Measurements from ENCODE around the gene ARHGAP24.

DNA sequence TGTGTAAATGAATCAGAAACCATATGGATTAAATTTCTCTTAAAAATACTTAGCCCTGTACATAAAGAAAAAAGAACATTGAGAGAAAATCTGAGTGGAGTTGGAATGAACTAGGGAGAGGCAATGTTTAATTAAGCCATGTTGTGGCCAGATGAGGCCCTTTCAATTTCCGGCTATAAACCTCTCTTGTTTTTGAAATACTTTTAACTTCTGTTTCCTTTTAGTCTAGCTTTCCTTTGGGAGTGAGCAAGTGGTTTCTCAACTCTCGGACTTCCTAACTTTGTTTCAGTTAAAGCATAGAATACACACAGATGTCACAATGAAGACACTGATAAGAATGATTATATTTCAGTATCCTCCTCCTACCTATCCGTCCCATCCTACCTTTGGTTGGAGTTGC, 197.2 kb downstream of the ARHGAP24 start:
- TF ChIP-seq, protein P1, sequence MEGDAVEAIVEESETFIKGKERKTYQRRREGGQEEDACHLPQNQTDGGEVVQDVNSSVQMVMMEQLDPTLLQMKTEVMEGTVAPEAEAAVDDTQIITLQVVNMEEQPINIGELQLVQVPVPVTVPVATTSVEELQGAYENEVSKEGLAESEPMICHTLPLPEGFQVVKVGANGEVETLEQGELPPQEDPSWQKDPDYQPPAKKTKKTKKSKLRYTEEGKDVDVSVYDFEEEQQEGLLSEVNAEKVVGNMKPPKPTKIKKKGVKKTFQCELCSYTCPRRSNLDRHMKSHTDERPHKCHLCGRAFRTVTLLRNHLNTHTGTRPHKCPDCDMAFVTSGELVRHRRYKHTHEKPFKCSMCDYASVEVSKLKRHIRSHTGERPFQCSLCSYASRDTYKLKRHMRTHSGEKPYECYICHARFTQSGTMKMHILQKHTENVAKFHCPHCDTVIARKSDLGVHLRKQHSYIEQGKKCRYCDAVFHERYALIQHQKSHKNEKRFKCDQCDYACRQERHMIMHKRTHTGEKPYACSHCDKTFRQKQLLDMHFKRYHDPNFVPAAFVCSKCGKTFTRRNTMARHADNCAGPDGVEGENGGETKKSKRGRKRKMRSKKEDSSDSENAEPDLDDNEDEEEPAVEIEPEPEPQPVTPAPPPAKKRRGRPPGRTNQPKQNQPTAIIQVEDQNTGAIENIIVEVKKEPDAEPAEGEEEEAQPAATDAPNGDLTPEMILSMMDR (IDR thresholded peaks at IDR 0.05; ENCODE audit: low read depth, low read length, missing input control) = no peak
- no peak for TF ChIP-seq SP1 (IDR thresholded peaks at IDR 0.05)
- no peak for TF ChIP-seq RAD21 (IDR thresholded peaks at IDR 0.05)
- no peak for TF ChIP-seq TAF1 (conservative IDR thresholded peaks at IDR 0.05)
- TF ChIP-seq HNF4A (conservative IDR thresholded peaks at IDR 0.05) = no peak
- TF ChIP-seq, protein P2, sequence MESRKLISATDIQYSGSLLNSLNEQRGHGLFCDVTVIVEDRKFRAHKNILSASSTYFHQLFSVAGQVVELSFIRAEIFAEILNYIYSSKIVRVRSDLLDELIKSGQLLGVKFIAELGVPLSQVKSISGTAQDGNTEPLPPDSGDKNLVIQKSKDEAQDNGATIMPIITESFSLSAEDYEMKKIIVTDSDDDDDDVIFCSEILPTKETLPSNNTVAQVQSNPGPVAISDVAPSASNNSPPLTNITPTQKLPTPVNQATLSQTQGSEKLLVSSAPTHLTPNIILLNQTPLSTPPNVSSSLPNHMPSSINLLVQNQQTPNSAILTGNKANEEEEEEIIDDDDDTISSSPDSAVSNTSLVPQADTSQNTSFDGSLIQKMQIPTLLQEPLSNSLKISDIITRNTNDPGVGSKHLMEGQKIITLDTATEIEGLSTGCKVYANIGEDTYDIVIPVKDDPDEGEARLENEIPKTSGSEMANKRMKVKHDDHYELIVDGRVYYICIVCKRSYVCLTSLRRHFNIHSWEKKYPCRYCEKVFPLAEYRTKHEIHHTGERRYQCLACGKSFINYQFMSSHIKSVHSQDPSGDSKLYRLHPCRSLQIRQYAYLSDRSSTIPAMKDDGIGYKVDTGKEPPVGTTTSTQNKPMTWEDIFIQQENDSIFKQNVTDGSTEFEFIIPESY (IDR thresholded peaks at IDR 0.05) = no peak
- TF ChIP-seq, protein P3, sequence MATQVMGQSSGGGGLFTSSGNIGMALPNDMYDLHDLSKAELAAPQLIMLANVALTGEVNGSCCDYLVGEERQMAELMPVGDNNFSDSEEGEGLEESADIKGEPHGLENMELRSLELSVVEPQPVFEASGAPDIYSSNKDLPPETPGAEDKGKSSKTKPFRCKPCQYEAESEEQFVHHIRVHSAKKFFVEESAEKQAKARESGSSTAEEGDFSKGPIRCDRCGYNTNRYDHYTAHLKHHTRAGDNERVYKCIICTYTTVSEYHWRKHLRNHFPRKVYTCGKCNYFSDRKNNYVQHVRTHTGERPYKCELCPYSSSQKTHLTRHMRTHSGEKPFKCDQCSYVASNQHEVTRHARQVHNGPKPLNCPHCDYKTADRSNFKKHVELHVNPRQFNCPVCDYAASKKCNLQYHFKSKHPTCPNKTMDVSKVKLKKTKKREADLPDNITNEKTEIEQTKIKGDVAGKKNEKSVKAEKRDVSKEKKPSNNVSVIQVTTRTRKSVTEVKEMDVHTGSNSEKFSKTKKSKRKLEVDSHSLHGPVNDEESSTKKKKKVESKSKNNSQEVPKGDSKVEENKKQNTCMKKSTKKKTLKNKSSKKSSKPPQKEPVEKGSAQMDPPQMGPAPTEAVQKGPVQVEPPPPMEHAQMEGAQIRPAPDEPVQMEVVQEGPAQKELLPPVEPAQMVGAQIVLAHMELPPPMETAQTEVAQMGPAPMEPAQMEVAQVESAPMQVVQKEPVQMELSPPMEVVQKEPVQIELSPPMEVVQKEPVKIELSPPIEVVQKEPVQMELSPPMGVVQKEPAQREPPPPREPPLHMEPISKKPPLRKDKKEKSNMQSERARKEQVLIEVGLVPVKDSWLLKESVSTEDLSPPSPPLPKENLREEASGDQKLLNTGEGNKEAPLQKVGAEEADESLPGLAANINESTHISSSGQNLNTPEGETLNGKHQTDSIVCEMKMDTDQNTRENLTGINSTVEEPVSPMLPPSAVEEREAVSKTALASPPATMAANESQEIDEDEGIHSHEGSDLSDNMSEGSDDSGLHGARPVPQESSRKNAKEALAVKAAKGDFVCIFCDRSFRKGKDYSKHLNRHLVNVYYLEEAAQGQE (IDR thresholded peaks at IDR 0.05) = no peak
- TF ChIP-seq, protein P4, sequence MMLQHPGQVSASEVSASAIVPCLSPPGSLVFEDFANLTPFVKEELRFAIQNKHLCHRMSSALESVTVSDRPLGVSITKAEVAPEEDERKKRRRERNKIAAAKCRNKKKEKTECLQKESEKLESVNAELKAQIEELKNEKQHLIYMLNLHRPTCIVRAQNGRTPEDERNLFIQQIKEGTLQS (IDR thresholded peaks at IDR 0.05) = no peak
- no peak for TF ChIP-seq FOXA1 (IDR thresholded peaks at IDR 0.05)
- TF ChIP-seq, protein P5, sequence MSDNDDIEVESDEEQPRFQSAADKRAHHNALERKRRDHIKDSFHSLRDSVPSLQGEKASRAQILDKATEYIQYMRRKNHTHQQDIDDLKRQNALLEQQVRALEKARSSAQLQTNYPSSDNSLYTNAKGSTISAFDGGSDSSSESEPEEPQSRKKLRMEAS (IDR thresholded peaks at IDR 0.05) = no peak
- TF ChIP-seq GABPA (IDR thresholded peaks at IDR 0.05 in 1 of 2, conservative IDR thresholded peaks at IDR 0.05 in 1 of 2) = no peak
- TF ChIP-seq EGR1 (IDR thresholded peaks at IDR 0.05; ENCODE audit: low read depth in 2 of 2) = no peak

Data from liver (tissue), 3 donors.